K562 (cell line): Measurements from ENCODE around the gene ANO3. TPM values are rescaled to one million over a fixed set of nuclear protein-coding genes. Genes with fewer than 3 reads are reported as not detected.

Experiments
- ATAC-seq: fragments of 200-7000 bp; cut with Tn5 transposase; 3 replicates; pipeline ENCODE4 v1.9.1; 2020; ENCODE audit warnings: moderate library complexity
- BruUV-seq: library from RNA; stranded (reverse); fragments of 400-500 nt; replicated peaks from 2 replicates; lab custom pipeline; 2021; lab: Mats Ljungman, UMichigan
- CTCF ChIA-PET: fragments of 300-600 bp; formaldehyde crosslinking; extraction: SDS; loops from one replicate; lab custom pipeline; 2021; ENCODE audit warnings: low intra/inter-chr PET ratio; lab: Yijun Ruan, JAX
- POLR2A ChIA-PET: fragments of 300-600, 350-650 bp; sonication (Branson Sonifier 250); formaldehyde crosslinking; extraction: SDS; loops from one replicate; lab custom pipeline; 2021; ENCODE audit warnings: antibody characterized with exemption, inconsistent platforms; lab: Yijun Ruan, JAX
- DNase-seq, 4 experiments: peaks; one replicate each; pipeline versions ENCODE4 v3.0.0 to v3.0.0-alpha.2; 2011 to 2018; ENCODE audit warnings: low spot score in 3 of 4, mixed read lengths in 3 of 4; ENCODE audit errors: extremely low read depth in 1 of 4
- FAIRE-seq: peaks from 2 replicates; lab custom pipeline; 2011; peaks lifted over from hg19 to GRCh38; lab: Jason Lieb, UNC
- H2AFZ ChIP-seq: 2 replicates; pipeline ENCODE4 v1.6.0; 2011; ENCODE audit warnings: low read depth, low read length, control low read depth, inconsistent platforms
- H3K27ac ChIP-seq: fragments of 200-600 bp; 3 replicates; pipeline ENCODE4 v1.8.0; 2011; ENCODE audit warnings: low read depth, mild to moderate bottlenecking, control low read depth, inconsistent platforms, low read length, moderate library complexity, mixed read lengths; ENCODE audit errors: extremely low read depth
- H3K27me3 ChIP-seq, 2 experiments: fragments of 300-600 bp in 1 of 2; 2 replicates in 1 of 2; 3 replicates in 1 of 2; pipeline versions ENCODE4 v1.6.0 to v1.8.0; 2011; ENCODE audit warnings: inconsistent platforms in 2 of 2, low read length in 2 of 2, mild to moderate bottlenecking in 1 of 2, mixed read lengths in 1 of 2, moderate library complexity in 1 of 2; ENCODE audit not compliant: control insufficient read depth in 2 of 2, insufficient read depth in 2 of 2
- H3K36me3 ChIP-seq: fragments of 300-600 bp; 3 replicates; pipeline ENCODE4 v1.8.0; 2011; ENCODE audit warnings: mild to moderate bottlenecking, low read length, inconsistent platforms; ENCODE audit not compliant: control insufficient read depth, insufficient read depth
- H3K4me1 ChIP-seq, 2 experiments: fragments of 200-600 bp in 1 of 2; replicated peaks in 1 of 2; 2 replicates in 1 of 2; 3 replicates in 1 of 2; pipeline versions ENCODE4 v1.5.1 to v1.8.0; 2011; ENCODE audit warnings: inconsistent platforms in 2 of 2, low read length in 2 of 2, mild to moderate bottlenecking in 1 of 2, mixed read lengths in 1 of 2, moderate library complexity in 1 of 2; ENCODE audit not compliant: control insufficient read depth in 2 of 2, insufficient read depth in 2 of 2
- H3K4me2 ChIP-seq: 2 replicates; pipeline ENCODE4 v1.6.1; 2011; ENCODE audit warnings: low read length, control low read depth, inconsistent platforms, mixed read lengths; ENCODE audit not compliant: insufficient read depth
- H3K4me3 ChIP-seq: fragments of 200-600 bp; sonication (generic), shearing (Covaris generic); 2 replicates; pipeline ENCODE4 v1.5.1; 2016; ENCODE audit warnings: control low read depth, inconsistent platforms
- H3K79me2 ChIP-seq: fragments of 200-600 bp; 3 replicates; pipeline ENCODE4 v1.8.0; 2011; ENCODE audit warnings: low read length, inconsistent platforms; ENCODE audit not compliant: control insufficient read depth, insufficient read depth
- H3K9ac ChIP-seq, 2 experiments: 2 replicates each; pipeline versions ENCODE4 v1.6.0 to v1.6.1; 2011; ENCODE audit warnings: low read depth in 2 of 2, low read length in 2 of 2, control low read depth in 1 of 2, inconsistent platforms in 1 of 2, mild to moderate bottlenecking in 1 of 2, mixed read lengths in 1 of 2; ENCODE audit not compliant: insufficient read depth in 1 of 2
- H3K9me1 ChIP-seq: one replicate; pipeline ENCODE4 v1.6.0; 2011; ENCODE audit warnings: inconsistent platforms, mild to moderate bottlenecking, low read length, moderate library complexity; ENCODE audit not compliant: control insufficient read depth, insufficient read depth
- H3K9me3 ChIP-seq: replicated peaks from 2 replicates; pipeline ENCODE4 v1.5.1; 2011; ENCODE audit warnings: low read depth, low read length, inconsistent platforms; ENCODE audit not compliant: control insufficient read depth, insufficient read depth
- H4K20me1 ChIP-seq: replicated peaks from 2 replicates; pipeline ENCODE4 v1.6.1; 2011; ENCODE audit warnings: low read length, inconsistent platforms, mixed read lengths; ENCODE audit not compliant: control insufficient read depth, insufficient read depth
- ARID3B ChIP-seq: fragments of 250-450 bp; sonication (Bioruptor Pico); IDR thresholded peaks from 2 replicates; pipeline ENCODE4 v1.4.0; 2020; ENCODE audit warnings: borderline replicate concordance
- BACH1 ChIP-seq: fragments of 200-800 bp; sonication (Bioruptor generic); IDR thresholded peaks from 2 replicates; pipeline ENCODE4 v1.6.1; 2016; ENCODE audit warnings: missing genetic modification characterization, missing compliant biosample characterization
- CBX2 ChIP-seq: fragments of 200-600 bp; sonication (generic); IDR thresholded peaks from one replicate; pipeline ENCODE4 v1.6.1; 2012; ENCODE audit warnings: mild to moderate bottlenecking, low read length, inconsistent platforms; ENCODE audit not compliant: insufficient read depth, poor library complexity, severe bottlenecking
- E2F8 ChIP-seq: fragments of 450-650 bp; IDR thresholded peaks from 2 replicates; pipeline ENCODE4 v1.7.1; 2018; ENCODE audit warnings: mild to moderate bottlenecking, low read depth; ENCODE audit not compliant: partially characterized antibody
- FOXP4 ChIP-seq: sonication (generic); formaldehyde crosslinking; IDR thresholded peaks from 2 replicates; pipeline ENCODE4 v1.8.0; 2022; ENCODE audit warnings: mild to moderate bottlenecking, missing genetic modification reagents, borderline replicate concordance
- ILK ChIP-seq: fragments of 450-650 bp; IDR thresholded peaks from 2 replicates; pipeline ENCODE4 v1.6.1; 2016; ENCODE audit warnings: missing genetic modification characterization, low read depth, mild to moderate bottlenecking, missing compliant biosample characterization, moderate library complexity, borderline replicate concordance
- IRF2 ChIP-seq: sonication (generic); formaldehyde crosslinking; IDR thresholded peaks from 2 replicates; pipeline ENCODE4 v1.8.1; 2022; ENCODE audit warnings: mild to moderate bottlenecking, missing genetic modification reagents
- SREBF2 ChIP-seq: sonication (generic); formaldehyde crosslinking; IDR thresholded peaks from 2 replicates; pipeline ENCODE4 v1.4.0; 2020; ENCODE audit warnings: mild to moderate bottlenecking, missing genetic modification reagents
- TFAM ChIP-seq: fragments of 250-450 bp; sonication (Bioruptor Pico); conservative IDR thresholded peaks from 2 replicates; pipeline ENCODE4 v1.5.0; 2021; ENCODE audit warnings: mild to moderate bottlenecking, moderate library complexity
- TGIF2 ChIP-seq: sonication (generic); formaldehyde crosslinking; IDR thresholded peaks from 2 replicates; pipeline ENCODE4 v1.8.1; 2022; ENCODE audit warnings: mild to moderate bottlenecking, missing genetic modification reagents, moderate library complexity
- ZFP1 ChIP-seq: fragments of 450-650 bp; formaldehyde crosslinking; IDR thresholded peaks from 2 replicates; pipeline ENCODE4 v1.4.0; 2020; ENCODE audit warnings: mild to moderate bottlenecking, mixed read lengths
- ZNF146 ChIP-seq: IDR thresholded peaks from one replicate; pipeline ENCODE4 v1.6.1; 2018; ENCODE audit warnings: missing compliant biosample characterization; ENCODE audit not compliant: unreplicated experiment
- ZNF232 ChIP-seq: sonication (generic); formaldehyde crosslinking; IDR thresholded peaks from 2 replicates; pipeline ENCODE4 v1.8.0; 2022; ENCODE audit warnings: mild to moderate bottlenecking, missing genetic modification reagents
- ZNF444 ChIP-seq: fragments of 250-450 bp; sonication (Bioruptor Pico); IDR thresholded peaks from 2 replicates; pipeline ENCODE4 v1.4.0; 2020; ENCODE audit warnings: mild to moderate bottlenecking, moderate library complexity
- WGBS: fragments of 100-300 bp; shearing (Covaris generic); methylation state at CpG from one replicate; pipeline ENCODE4 v1.1.6; 2016; ENCODE audit warnings: low coverage, mixed read lengths; ENCODE audit not compliant: insufficient coverage; ENCODE audit errors: missing lambda C conversion rate; 5-methylcytosine and 5-hydroxymethylcytosine counted together
- in situ Hi-C: fragments of 300-500 bp; cut with MboI; formaldehyde crosslinking; loops from 4 replicates; pipeline ENCODE4 v1.15.0; 2018; ENCODE audit warnings: inconsistent platforms, mixed read lengths
- intact Hi-C: fragments of 100-400 bp; cut with micrococcal nuclease; formaldehyde crosslinking; loops from 2 replicates; pipeline ENCODE4 v1.14.2; 2022
- polyA plus RNA-seq, 8 experiments: library from polyadenylated mRNA; depleted of rRNA in 4 of 8; stranded (reverse) in 5 of 8; unstranded in 3 of 8; fragments of >200 nt; fragmentation: Nextera tagmentation in 2 of 8; fragmentation: Illumina TruSeq in 1 of 8; extraction: Ambion mirVana in 2 of 8; extraction: Trizol in 1 of 8; gene quantifications; 2 replicates each; pipeline versions ENCODE4 v1.2.1 to v1.2.3, GENCODE V29; 2011 to 2014; ENCODE audit warnings: inconsistent platforms in 1 of 8, missing spikeins in 1 of 8
- total RNA-seq, 7 experiments: library from RNA; depleted of rRNA in 6 of 7; stranded (reverse); fragments of >200 nt in 6 of 7; fragmentation: Illumina TruSeq in 2 of 7; extraction: Trizol in 2 of 7; gene quantifications; 2 replicates each; pipeline versions ENCODE4 v1.2.1 to v1.2.3, GENCODE V29; 2011 to 2021; ENCODE audit warnings: low replicate concordance in 1 of 7

The ANO3 gene
- total and polyA plus RNA-seq, 9 of the 15 experiments (the other 6 are each of a cell fraction or from before 2014, with no cell fraction given), result 0.01 to 0.13 (median 0.04) TPM; not detected in 1

- intact Hi-C loops, result no loop called here
- Histone ChIP-seq H3K27me3 (no peaks in the 10 kb centered on the region), H3K4me2 (no peak overlapping the region), H2AFZ (no peak overlapping the region), H3K36me3 (no peaks in the 10 kb centered on the region), H3K4me1 (no peaks in the 10 kb centered on the region), H3K27ac (no peak overlapping the region), H3K9me3 (no peaks in the 10 kb centered on the region), H3K4me3 (no peak overlapping the region), H3K79me2 (no peaks in the 10 kb centered on the region), H3K9ac (no peak overlapping the region), H3K9me1 (no peaks in the 10 kb centered on the region), H4K20me1 (no peaks in the 10 kb centered on the region)
- no peak for DNase-seq
- BruUV-seq, result no TSS peak
- ChIA-PET CTCF (no interaction called here), POLR2A (no interaction called here)
- in situ Hi-C loops, result no loop called here
- FAIRE-seq, result no peak
- no peak for ATAC-seq
- 4% methylated on average over 3 of the region's 3 CpGs for WGBS
- TF ChIP-seq FOXP4 (CRISPR knock-in tag) (no peak), ILK (tag) (no peak), ZNF444 (CRISPR knock-in tag) (no peak), ZNF232 (CRISPR knock-in tag) (no peak), BACH1 (tag) (no peak), TGIF2 (no peak), ARID3B (no peak), TFAM (CRISPR knock-in tag) (no peak), CBX2 (no peak), E2F8 (no peak), IRF2 (CRISPR knock-in tag) (no peak), SREBF2 (CRISPR knock-in tag) (no peak), ZFP1 (CRISPR knock-in tag) (no peak), ZNF146 (CRISPR knock-in tag) (no peak)
Observed at GRCh38 chr11:26539517-26539916, 207.6 kb downstream of the ANO3 start.
